ENCODE results near the gene DSCAM.
"Not testable (repeated sequence)": the region's sequence is repeated elsewhere in the genome, so short reads cannot be mapped to it uniquely, and the experiment has no call there.

Gene DSCAM

GRCh38 chr21:40049031-40049930 lies 797.7 kb downstream of the DSCAM start:
- H3K9me3 Mint-ChIP-seq, result peaks cover 10 to 11% of the 10 kb centered on the region in 2 donors
- DNase-seq (no peak), ATAC-seq (replicated peaks) (no peak)
- H3K4me1 Mint-ChIP-seq (ENCODE audit: low read depth in 2 of 2), result no peaks in the 10 kb centered on the region
- H3K36me3 Mint-ChIP-seq (ENCODE audit: insufficient read depth), result no peaks in the 10 kb centered on the region
- H3K4me3 Mint-ChIP-seq, result no peak overlapping the region
- no peaks in the 10 kb centered on the region for H3K27me3 Mint-ChIP-seq
- H3K27ac Mint-ChIP-seq, result no peak overlapping the region

- Mint-ChIP-seq H3K9me3 (peaks cover 6 to 8% of the 10 kb centered on the region in 2 donors), H3K36me3 (ENCODE audit: insufficient read depth) (no peaks in the 10 kb centered on the region), H3K27ac (no peak overlapping the region), H3K4me1 (ENCODE audit: low read depth in 2 of 2) (no peaks in the 10 kb centered on the region), H3K4me3 (no peak overlapping the region), H3K27me3 (no peaks in the 10 kb centered on the region)
- DNase-seq (no peak), ATAC-seq (replicated peaks) (no peak)
Observed at GRCh38 chr21:40047993-40048730, 798.8 kb downstream of the DSCAM start.

- Mint-ChIP-seq H3K36me3 (ENCODE audit: insufficient read depth) (no peaks in the 10 kb centered on the region), H3K4me1 (ENCODE audit: low read depth in 2 of 2) (no peaks in the 10 kb centered on the region), H3K27me3 (no peaks in the 10 kb centered on the region), H3K9me3 (peaks cover 6 to 8% of the 10 kb centered on the region in 2 donors), H3K27ac (no peak overlapping the region), H3K4me3 (no peak overlapping the region)
- DNase-seq, result no peak
- no peak for ATAC-seq (replicated peaks)
Observed at GRCh38 chr21:40047211-40047610, 799.7 kb downstream of the DSCAM start.

DNA sequence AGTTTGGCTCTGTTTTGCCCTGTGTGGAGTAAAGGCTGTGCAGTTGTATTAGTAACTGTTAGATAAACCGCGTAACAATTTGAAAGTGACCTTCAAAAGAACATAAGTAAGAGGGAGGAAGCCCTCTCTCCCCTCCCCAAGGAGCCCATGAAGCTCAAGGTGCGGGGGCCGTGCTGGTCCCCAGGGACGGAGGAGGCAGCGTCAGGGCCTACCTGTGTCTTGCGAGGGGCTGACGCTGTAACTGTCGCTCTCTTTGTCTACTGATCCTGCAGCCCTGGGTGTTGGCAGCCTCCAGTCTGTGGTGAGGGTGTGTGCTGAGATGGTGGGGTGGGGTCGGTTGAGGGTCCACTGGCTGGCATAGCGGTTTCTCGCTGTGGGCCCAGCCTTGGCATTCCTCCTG lies 803.1 kb downstream of the DSCAM start:
- H3K36me3 Mint-ChIP-seq (ENCODE audit: insufficient read depth), result no peaks in the 10 kb centered on the region
- H3K9me3 Mint-ChIP-seq, result peaks cover 0 to 8% of the 10 kb centered on the region in 2 donors
- H3K4me3 Mint-ChIP-seq, result no peak overlapping the region
- H3K27me3 Mint-ChIP-seq, result no peaks in the 10 kb centered on the region
- DNase-seq (no peak), ATAC-seq (replicated peaks) (no peak)
- no peaks in the 10 kb centered on the region for H3K4me1 Mint-ChIP-seq (ENCODE audit: low read depth in 2 of 2)
- H3K27ac Mint-ChIP-seq, result no peak overlapping the region

GRCh38 chr21:40043423-40043822 lies 803.5 kb downstream of the DSCAM start:
- H3K4me1 Mint-ChIP-seq (ENCODE audit: low read depth in 2 of 2), result no peaks in the 10 kb centered on the region
- DNase-seq (no peak), ATAC-seq (replicated peaks) (no peak)
- H3K36me3 Mint-ChIP-seq (ENCODE audit: insufficient read depth), result no peaks in the 10 kb centered on the region
- no peaks in the 10 kb centered on the region for H3K27me3 Mint-ChIP-seq
- peaks cover 0 to 8% of the 10 kb centered on the region in 2 donors for H3K9me3 Mint-ChIP-seq
- H3K4me3 Mint-ChIP-seq, result no peak overlapping the region
- H3K27ac Mint-ChIP-seq, result no peak overlapping the region

GRCh38 chr21:40041446-40041845 lies 805.5 kb downstream of the DSCAM start:
- Mint-ChIP-seq H3K36me3 (ENCODE audit: insufficient read depth) (no peaks in the 10 kb centered on the region), H3K27ac (no peak overlapping the region), H3K27me3 (no peaks in the 10 kb centered on the region), H3K4me1 (ENCODE audit: low read depth in 2 of 2) (no peaks in the 10 kb centered on the region), H3K4me3 (no peak overlapping the region), H3K9me3 (peaks cover 0 to 8% of the 10 kb centered on the region in 2 donors)
- no peak for DNase-seq
- no peak for ATAC-seq (replicated peaks)

GRCh38 chr21:40033156-40033782 lies 813.7 kb downstream of the DSCAM start:
- not testable (repeated sequence) for H3K4me1 Mint-ChIP-seq (ENCODE audit: low read depth in 2 of 2); ATAC-seq (replicated peaks); H3K4me3 Mint-ChIP-seq; H3K36me3 Mint-ChIP-seq (ENCODE audit: insufficient read depth); H3K27me3 Mint-ChIP-seq; H3K9me3 Mint-ChIP-seq; H3K27ac Mint-ChIP-seq; DNase-seq

DNA sequence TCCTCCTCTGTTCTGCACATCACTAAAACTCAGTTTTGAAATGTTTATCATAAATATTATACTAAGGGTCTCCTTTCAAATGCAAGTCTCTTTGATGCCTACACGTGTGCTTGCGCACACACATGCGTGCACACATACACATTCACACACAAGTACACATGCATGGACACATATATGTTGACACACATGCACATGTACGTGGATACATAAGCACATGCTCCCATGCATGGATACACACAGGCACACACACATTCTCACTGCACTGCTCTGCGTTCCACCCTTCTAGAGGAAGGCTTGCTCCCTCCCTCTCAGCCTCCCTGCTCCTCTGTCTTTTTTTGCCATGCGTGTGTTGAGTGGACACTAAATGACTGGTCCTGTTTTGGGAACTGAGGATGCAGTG lies 817.1 kb downstream of the DSCAM start:
- H3K36me3 Mint-ChIP-seq (ENCODE audit: insufficient read depth), result no peaks in the 10 kb centered on the region
- H3K27ac Mint-ChIP-seq, result no peak overlapping the region
- peaks cover 3 to 9% of the 10 kb centered on the region in 2 donors for H3K9me3 Mint-ChIP-seq
- DNase-seq, result no peak
- H3K4me3 Mint-ChIP-seq, result no peak overlapping the region
- no peak for ATAC-seq (replicated peaks)
- no peaks in the 10 kb centered on the region for H3K27me3 Mint-ChIP-seq
- no peaks in the 10 kb centered on the region for H3K4me1 Mint-ChIP-seq (ENCODE audit: low read depth in 2 of 2)

- H3K4me1 Mint-ChIP-seq (ENCODE audit: low read depth in 2 of 2); H3K9me3 Mint-ChIP-seq; H3K36me3 Mint-ChIP-seq (ENCODE audit: insufficient read depth); ATAC-seq (replicated peaks); H3K27me3 Mint-ChIP-seq; DNase-seq; H3K27ac Mint-ChIP-seq; H3K4me3 Mint-ChIP-seq: not testable (repeated sequence)
Observed at GRCh38 chr21:40028393-40028792, 818.6 kb downstream of the DSCAM start.

DNA sequence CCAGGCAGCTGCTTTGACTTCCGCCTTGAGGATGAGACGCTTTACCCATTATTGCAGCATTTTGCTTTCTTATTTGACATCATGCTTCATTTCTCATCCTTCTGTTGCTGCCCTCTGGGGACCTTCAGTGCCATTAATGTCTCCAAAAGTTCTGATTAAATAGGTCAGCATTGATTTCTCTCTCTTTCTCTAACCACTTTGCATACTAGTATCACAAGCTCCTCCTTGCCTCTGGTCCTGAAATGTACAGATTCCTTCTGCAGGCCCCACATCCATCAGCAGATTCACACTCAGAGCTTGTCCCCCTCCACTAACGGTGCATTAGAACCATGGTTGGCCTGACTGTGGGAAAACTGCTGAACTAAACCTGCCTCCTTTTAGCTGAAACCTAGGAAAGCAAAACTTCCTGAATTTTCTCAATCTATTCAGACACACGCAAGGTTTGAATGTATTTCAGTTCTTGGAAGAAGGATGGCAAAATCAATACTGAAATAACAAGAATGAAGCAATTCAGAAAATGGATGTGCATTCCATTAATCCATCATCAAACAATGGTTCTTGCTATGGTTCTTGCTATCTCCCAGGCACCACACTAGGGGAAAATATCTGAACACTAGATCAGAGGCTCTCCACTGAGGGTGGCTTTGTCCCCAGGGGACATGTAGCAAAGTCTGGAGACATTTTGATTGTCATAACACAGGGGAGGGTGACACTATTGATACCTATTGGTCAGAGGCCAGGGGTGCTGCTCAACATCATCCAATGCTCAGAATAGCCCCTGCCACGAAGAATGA lies 825.2 kb downstream of the DSCAM start:
- Mint-ChIP-seq H3K27ac (no peak overlapping the region), H3K9me3 (peaks cover 4 to 19% of the 10 kb centered on the region in 2 donors), H3K4me1 (ENCODE audit: low read depth in 2 of 2) (no peaks in the 10 kb centered on the region), H3K27me3 (no peaks in the 10 kb centered on the region), H3K4me3 (no peak overlapping the region), H3K36me3 (ENCODE audit: insufficient read depth) (no peaks in the 10 kb centered on the region)
- ATAC-seq (replicated peaks), result no peak
- DNase-seq, result no peak

DNA sequence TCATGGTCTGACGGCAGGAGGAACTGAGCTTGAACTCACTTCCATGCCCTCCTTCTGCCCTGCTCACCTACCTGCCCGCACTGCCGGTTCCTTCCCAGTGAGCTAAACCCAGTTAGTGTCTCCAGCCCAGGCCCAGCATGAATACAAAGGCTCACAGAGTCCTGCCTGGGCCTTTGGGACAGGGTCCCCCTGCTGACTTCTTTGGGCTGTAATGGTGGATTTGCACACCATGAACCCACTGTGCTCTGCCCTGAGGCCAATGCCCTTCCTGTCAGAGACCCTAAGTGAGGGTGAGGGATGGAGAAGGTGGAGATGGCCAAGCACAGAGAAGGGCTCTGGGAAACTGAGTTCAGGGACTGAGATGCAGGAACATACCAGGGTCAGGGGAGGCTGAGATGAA lies 826.3 kb downstream of the DSCAM start:
- H3K27me3 Mint-ChIP-seq, result no peaks in the 10 kb centered on the region
- no peak overlapping the region for H3K27ac Mint-ChIP-seq
- no peak for ATAC-seq (replicated peaks)
- no peaks in the 10 kb centered on the region for H3K36me3 Mint-ChIP-seq (ENCODE audit: insufficient read depth)
- H3K4me3 Mint-ChIP-seq, result no peak overlapping the region
- H3K9me3 Mint-ChIP-seq, result peaks cover 6 to 25% of the 10 kb centered on the region in 2 donors
- H3K4me1 Mint-ChIP-seq (ENCODE audit: low read depth in 2 of 2), result no peaks in the 10 kb centered on the region
- DNase-seq, result no peak

GRCh38 chr21:40018871-40019475 lies 828.0 kb downstream of the DSCAM start:
- no peaks in the 10 kb centered on the region for H3K36me3 Mint-ChIP-seq (ENCODE audit: insufficient read depth)
- H3K4me1 Mint-ChIP-seq (ENCODE audit: low read depth in 2 of 2), result no peaks in the 10 kb centered on the region
- no peak overlapping the region for H3K4me3 Mint-ChIP-seq
- no peaks in the 10 kb centered on the region for H3K27me3 Mint-ChIP-seq
- peaks cover 11 to 33% of the 10 kb centered on the region in 2 donors for H3K9me3 Mint-ChIP-seq
- H3K27ac Mint-ChIP-seq, result no peak overlapping the region
- DNase-seq, result no peak
- ATAC-seq (replicated peaks), result no peak

DNA sequence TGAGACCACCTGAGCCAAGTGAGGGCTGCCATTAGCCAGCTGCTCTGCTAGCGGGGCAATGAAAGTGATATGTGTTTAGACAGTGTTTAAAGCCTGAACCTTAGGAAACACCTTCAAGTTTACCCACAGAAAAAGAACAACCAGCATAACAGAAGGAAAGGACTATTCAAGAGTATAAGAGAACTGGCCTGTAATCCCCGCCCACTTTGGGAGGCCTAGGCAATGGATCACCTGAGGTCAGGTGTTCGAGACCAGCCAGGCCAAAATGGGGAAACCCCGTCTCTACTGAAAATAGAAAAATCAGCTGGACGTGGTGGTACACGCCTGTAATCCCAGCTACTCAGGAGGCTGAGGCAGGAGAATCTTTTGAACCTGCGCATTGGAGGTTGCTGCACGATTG lies 830.3 kb downstream of the DSCAM start:
- Mint-ChIP-seq H3K9me3 (peaks cover 11 to 30% of the 10 kb centered on the region in 2 donors), H3K27ac (no peak overlapping the region), H3K4me3 (no peak overlapping the region), H3K27me3 (no peaks in the 10 kb centered on the region), H3K36me3 (ENCODE audit: insufficient read depth) (no peaks in the 10 kb centered on the region), H3K4me1 (ENCODE audit: low read depth in 2 of 2) (no peaks in the 10 kb centered on the region)
- DNase-seq, result no peak
- ATAC-seq (replicated peaks), result no peak

Measured in effector memory CD8-positive, alpha-beta T cell (primary cell).